ENCODE measurements around the gene SRRM2.

Gene SRRM2

GRCh38 chr16:2737238-2737605, 15.2 kb upstream of the SRRM2 start:
- no peak overlapping the region for H3K27ac ChIP-seq
- DNase-seq (ENCODE audit: low read depth, low spot score), result no peak

- no peak overlapping the region for H3K27ac ChIP-seq
- no peak for DNase-seq (ENCODE audit: low read depth, low spot score)
These were observed 14.5 kb upstream of the SRRM2 start for GRCh38 chr16:2737895-2738418.

- DNase-seq (ENCODE audit: low read depth, low spot score), result no peak
- H3K27ac ChIP-seq, result no peak overlapping the region
These were observed 13.8 kb upstream of the SRRM2 start for GRCh38 chr16:2738615-2739014.

GRCh38 chr16:2739625-2740430, 12.6 kb upstream of the SRRM2 start:
- H3K27ac ChIP-seq, result no peak overlapping the region
- DNase-seq (ENCODE audit: low read depth, low spot score), result no peak

GRCh38 chr16:2740476-2740875, 12.0 kb upstream of the SRRM2 start:
- no peak for DNase-seq (ENCODE audit: low read depth, low spot score)
- H3K27ac ChIP-seq, result no peak overlapping the region

DNA sequence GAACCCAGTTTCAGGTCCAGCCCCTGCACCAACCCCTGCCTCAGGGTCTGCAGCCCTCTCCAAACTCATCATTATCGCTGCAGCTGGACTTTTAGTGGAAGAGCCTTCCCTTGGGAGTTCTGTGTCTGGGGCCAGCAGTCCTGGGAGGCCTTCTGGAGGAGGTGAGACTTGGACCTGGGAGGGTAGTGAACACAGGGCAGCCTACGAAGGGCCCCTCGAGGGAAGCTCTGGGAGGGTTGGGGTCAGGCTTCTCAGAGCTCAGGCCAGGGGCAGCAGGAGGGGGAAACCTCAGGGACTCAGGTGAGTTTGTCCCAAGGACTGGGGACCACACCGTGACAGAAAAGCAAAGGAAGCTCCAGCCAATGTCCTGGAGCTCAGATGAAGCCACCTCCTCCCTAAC, 11.3 kb upstream of the SRRM2 start:
- no peak overlapping the region for H3K27ac ChIP-seq
- DNase-seq (ENCODE audit: low read depth, low spot score), result no peak

GRCh38 chr16:2742323-2743006, 10.0 kb upstream of the SRRM2 start:
- DNase-seq (ENCODE audit: low read depth, low spot score), result no peak

GRCh38 chr16:2743007-2743810, 9.2 kb upstream of the SRRM2 start:
- DNase-seq (ENCODE audit: low read depth, low spot score), result no peak
- no peak overlapping the region for H3K27ac ChIP-seq

More at GRCh38 chr16:2742323-2743006, 10.0 kb upstream of the SRRM2 start:
- H3K27ac ChIP-seq, result no peak overlapping the region

GRCh38 chr16:2744711-2745110, 7.7 kb upstream of the SRRM2 start:
- H3K27ac ChIP-seq, result no peak overlapping the region
- DNase-seq (ENCODE audit: low read depth, low spot score), result no peak

DNA sequence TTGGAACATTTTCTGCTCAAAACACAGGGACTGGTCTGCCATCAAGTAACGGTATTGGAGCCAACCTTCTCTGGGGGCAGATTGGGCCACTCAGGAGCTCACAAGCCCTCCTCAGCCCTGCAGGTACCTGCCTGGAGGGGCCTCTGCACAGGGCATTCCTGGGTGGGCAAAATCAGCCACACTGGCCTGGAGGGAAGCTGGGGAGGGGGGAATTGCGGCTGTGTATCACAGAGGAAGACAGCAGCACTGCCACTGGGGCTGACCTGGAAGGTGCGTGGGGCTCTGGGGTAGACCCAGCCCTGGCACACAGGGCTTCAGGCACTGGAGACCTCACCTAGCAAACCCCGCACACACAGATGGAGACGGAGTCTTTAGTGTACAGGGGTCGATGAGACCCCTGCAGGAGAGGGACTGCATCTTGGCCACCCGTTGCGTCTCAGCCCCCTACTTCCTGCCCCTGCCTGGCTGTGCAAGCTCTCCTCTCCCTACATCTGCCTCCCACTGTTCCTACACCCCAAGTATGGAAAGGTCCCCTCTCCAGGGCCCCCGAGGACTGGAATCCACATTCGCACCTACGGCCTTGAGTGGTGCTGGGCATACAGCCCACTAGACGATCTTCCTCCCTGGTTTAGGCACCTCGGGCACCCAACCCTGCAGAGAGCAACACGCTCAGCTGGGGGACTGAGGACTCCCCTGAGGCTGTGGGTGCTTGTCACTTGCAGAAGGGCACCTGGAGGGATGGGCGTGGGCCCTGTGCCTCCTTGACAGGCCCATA, 7.1 kb upstream of the SRRM2 start:
- no peak overlapping the region for H3K27ac ChIP-seq
- DNase-seq (ENCODE audit: low read depth, low spot score), result no peak

GRCh38 chr16:2745961-2746360, 6.5 kb upstream of the SRRM2 start:
- DNase-seq (ENCODE audit: low read depth, low spot score), result no peak
- H3K27ac ChIP-seq, result no peak overlapping the region

DNA sequence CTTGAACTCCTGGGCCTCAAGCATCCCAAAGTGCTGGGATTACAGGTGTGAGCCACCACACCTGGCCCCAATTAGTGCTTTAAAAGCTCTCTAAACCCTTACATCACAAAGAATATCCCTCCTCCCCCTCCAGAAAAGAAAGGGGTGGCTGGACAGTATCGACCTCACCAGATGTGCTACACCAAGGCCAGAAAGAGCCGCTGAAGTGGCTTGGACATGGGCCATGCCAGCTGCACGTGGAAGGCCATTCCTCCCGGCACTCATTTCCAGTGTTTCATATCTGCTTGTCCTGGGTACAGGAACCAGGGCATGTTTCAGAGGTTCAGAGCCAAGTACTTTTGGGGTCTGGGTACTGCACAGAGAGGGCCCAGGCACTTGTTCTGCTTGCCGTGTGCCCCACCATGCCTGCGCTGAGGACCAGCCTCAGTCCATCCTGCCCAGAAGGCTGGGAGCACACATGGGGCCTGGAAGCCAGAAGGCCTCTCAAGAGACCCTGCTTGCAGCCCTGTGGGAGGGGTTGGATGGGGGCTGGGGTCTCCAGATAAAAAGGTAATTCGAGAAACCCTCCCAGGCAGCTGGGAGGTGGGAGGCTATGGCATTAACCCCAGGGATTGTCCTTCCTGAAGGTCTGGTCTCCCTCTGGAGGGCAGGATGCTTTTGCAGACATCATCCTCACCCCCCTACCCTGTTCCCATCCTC, 3.5 kb upstream of the SRRM2 start:
- no peak for DNase-seq (ENCODE audit: low read depth, low spot score)
- no peak overlapping the region for H3K27ac ChIP-seq

GRCh38 chr16:2749476-2749875, 3.0 kb upstream of the SRRM2 start:
- no peak for DNase-seq (ENCODE audit: low read depth, low spot score)

DNA sequence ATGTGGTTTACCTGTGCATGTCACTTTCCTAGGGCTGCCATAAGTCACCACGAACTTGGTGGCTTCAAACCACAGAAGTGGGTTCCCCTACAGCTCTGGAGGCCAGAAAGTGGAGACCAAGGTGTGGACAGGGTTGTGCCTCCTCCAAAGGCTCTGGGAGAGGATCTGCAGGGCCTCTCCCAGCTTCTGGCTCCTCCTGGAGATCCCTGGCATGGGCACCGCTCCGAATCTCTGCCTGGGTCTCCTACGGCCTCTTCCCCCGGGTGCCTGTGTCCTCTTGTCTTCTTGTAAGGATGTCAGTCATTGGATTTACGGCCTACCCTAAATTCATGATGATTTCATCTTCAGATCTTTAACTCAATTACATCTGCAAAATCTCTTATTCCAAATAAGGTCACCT, 2.5 kb upstream of the SRRM2 start:
- no peak for DNase-seq (ENCODE audit: low read depth, low spot score)
- no peak overlapping the region for H3K27ac ChIP-seq

More at GRCh38 chr16:2749476-2749875, 3.0 kb upstream of the SRRM2 start:
- H3K27ac ChIP-seq, result no peak overlapping the region

- DNase-seq (ENCODE audit: low read depth, low spot score), result no peak
- peak overlapping the region; percentile 96 for H3K27ac ChIP-seq
These were observed 832 bp upstream of the SRRM2 start for GRCh38 chr16:2751577-2752034.

- H3K27ac ChIP-seq, result peak overlapping the region; percentile 96
- no peak for DNase-seq (ENCODE audit: low read depth, low spot score)
These were observed 653 bp downstream of the SRRM2 start for GRCh38 chr16:2752850-2753732.

GRCh38 chr16:2753733-2754020, 1.2 kb downstream of the SRRM2 start:
- peak overlapping the region; percentile 96 for H3K27ac ChIP-seq
- DNase-seq (ENCODE audit: low read depth, low spot score), result no peak

DNA sequence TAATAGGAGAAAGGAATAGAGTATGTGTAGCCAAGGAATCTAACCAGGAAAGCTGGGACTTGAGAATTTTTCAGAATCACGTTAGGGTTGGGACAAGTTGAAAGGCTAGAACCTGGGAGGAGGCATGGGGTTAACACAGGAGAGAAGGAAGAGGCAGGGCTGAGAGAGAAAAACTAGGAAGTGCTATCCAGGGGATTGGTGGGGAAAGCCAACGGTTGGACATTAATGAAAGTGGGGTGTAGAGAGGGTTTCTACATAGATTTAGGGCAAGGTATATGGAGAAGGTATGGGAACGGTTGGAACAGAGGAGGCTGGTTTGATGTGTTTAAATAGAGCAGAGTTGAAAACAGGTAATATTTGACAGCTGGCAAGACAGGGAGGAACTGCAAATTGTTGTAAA, 2.7 kb downstream of the SRRM2 start:
- no peak overlapping the region for H3K27ac ChIP-seq

More for the DNA sequence above, 2.7 kb downstream of the SRRM2 start:
- no peak for DNase-seq (ENCODE audit: low read depth, low spot score)
